Thoracic aorta (tissue), 2 donors: ENCODE results near the gene LRRTM4. TPM values are rescaled to one million over a fixed set of nuclear protein-coding genes. Genes with fewer than 3 reads are reported as not detected.

ENCODE experiments used
- ATAC-seq: fragments of 150-250 bp; one replicate; pipeline ENCODE4 v1.8.0; 2017; ENCODE audit warnings: low read depth; ENCODE audit not compliant: insufficient number of reproducible peaks, low FRiP score
- DNase-seq: peaks from one replicate; pipeline ENCODE4 v3.0.0-alpha.2; 2020; ENCODE audit warnings: low spot score
- H3K27ac ChIP-seq, 2 donors: fragments of 200-600 bp; sonication (generic); 1 replicate in 1 of 2; 2 replicates in 1 of 2; pipeline ENCODE4 v1.5.1; 2016; ENCODE audit warnings: mild to moderate bottlenecking in 2 of 2, moderate library complexity in 2 of 2
- H3K27me3 ChIP-seq: fragments of 200-600 bp; sonication (generic); replicated peaks from 2 replicates; pipeline ENCODE4 v1.6.0; 2016; ENCODE audit warnings: mild to moderate bottlenecking; ENCODE audit not compliant: insufficient read depth
- H3K36me3 ChIP-seq: fragments of 200-600 bp; sonication (generic); one replicate; pipeline ENCODE4 v1.5.1; 2016
- H3K4me1 ChIP-seq, 2 donors: fragments of 200-600 bp; sonication (generic); 1 replicate in 1 of 2; 2 replicates in 1 of 2; pipeline versions ENCODE4 v1.5.1 to v1.6.0; 2016; ENCODE audit warnings: low read depth in 2 of 2, mild to moderate bottlenecking in 1 of 2; ENCODE audit not compliant: control insufficient read depth in 1 of 2
- H3K4me3 ChIP-seq: fragments of 200-600 bp; sonication (generic); 2 replicates; pipeline ENCODE4 v1.5.1; 2016; ENCODE audit warnings: mild to moderate bottlenecking
- H3K9me3 ChIP-seq: fragments of 200-600 bp; sonication (generic); 2 replicates; pipeline ENCODE4 v1.5.1; 2016
- CTCF ChIP-seq: fragments of 200-600 bp; sonication (generic); IDR thresholded peaks from one replicate; pipeline ENCODE4 v1.5.1; 2019; ENCODE audit warnings: antibody characterized with exemption
- total RNA-seq, 2 donors: library from RNA; depleted of rRNA; stranded (reverse); fragments of >200 nt; gene quantifications; one replicate each; pipeline versions ENCODE4 v1.1.0 to v1.2.3, GENCODE V29; 2016

LRRTM4 gene
- total RNA-seq, 2 donors from 2014 or later, result not detected

- DNase-seq, result no peak
- Histone ChIP-seq H3K27ac (no peak overlapping the region), H3K4me3 (no peak overlapping the region), H3K36me3 (no peaks in the 10 kb centered on the region), H3K9me3 (no peaks in the 10 kb centered on the region), H3K27me3 (no peaks in the 10 kb centered on the region), H3K4me1 (no peaks in the 10 kb centered on the region)
- TF ChIP-seq CTCF, result no peak
- no peak for ATAC-seq
Measured at GRCh38 chr2:77013457-77013856, 508.7 kb downstream of the LRRTM4 start.

- no peak for TF ChIP-seq CTCF
- ATAC-seq (no peak), DNase-seq (no peak)
- H3K27me3 ChIP-seq, result no peaks in the 10 kb centered on the region
- H3K36me3 ChIP-seq, result no peaks in the 10 kb centered on the region
- no peaks in the 10 kb centered on the region for H3K4me1 ChIP-seq
- H3K27ac ChIP-seq, result no peak overlapping the region
- no peak overlapping the region for H3K4me3 ChIP-seq
- H3K9me3 ChIP-seq, result no peaks in the 10 kb centered on the region
Measured at GRCh38 chr2:77009307-77009706, 512.9 kb downstream of the LRRTM4 start.

DNA sequence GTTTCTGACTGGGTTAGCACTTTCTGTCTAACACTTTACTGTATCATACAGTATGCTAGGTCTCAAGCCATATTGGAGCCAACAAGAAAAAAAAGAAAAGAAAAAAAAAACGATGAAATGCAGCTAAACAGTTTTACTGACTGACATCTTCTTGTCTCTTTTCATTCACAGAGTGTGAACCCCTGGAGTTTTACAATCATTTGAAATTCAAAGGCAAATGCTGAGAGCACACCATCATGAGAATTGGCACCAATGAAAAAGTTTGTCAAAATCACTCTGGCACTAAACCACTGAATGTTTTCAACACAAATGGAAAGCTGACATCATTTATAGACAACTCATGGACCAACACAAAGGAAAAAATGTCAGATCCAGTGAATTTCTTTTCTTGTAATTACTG, 513.3 kb downstream of the LRRTM4 start:
- DNase-seq (no peak), ATAC-seq (no peak)
- no peak for TF ChIP-seq CTCF

GRCh38 chr2:77007686-77008085, 514.5 kb downstream of the LRRTM4 start:
- Histone ChIP-seq H3K27ac (no peak overlapping the region), H3K4me3 (no peak overlapping the region), H3K36me3 (no peaks in the 10 kb centered on the region), H3K4me1 (no peaks in the 10 kb centered on the region), H3K9me3 (no peaks in the 10 kb centered on the region), H3K27me3 (no peaks in the 10 kb centered on the region)
- no peak for TF ChIP-seq CTCF
- ATAC-seq, result no peak
- no peak for DNase-seq

More for the DNA sequence above, 513.3 kb downstream of the LRRTM4 start:
- no peaks in the 10 kb centered on the region for H3K4me1 ChIP-seq
- H3K9me3 ChIP-seq, result no peaks in the 10 kb centered on the region
- H3K27ac ChIP-seq, result no peak overlapping the region
- H3K36me3 ChIP-seq, result no peaks in the 10 kb centered on the region
- H3K4me3 ChIP-seq, result no peak overlapping the region
- H3K27me3 ChIP-seq, result no peaks in the 10 kb centered on the region

- no peak overlapping the region for H3K4me3 ChIP-seq
- H3K27me3 ChIP-seq, result no peaks in the 10 kb centered on the region
- no peaks in the 10 kb centered on the region for H3K9me3 ChIP-seq
- no peak for DNase-seq
- no peak for ATAC-seq
- TF ChIP-seq CTCF, result no peak
- H3K36me3 ChIP-seq, result no peaks in the 10 kb centered on the region
- no peaks in the 10 kb centered on the region for H3K4me1 ChIP-seq
- no peak overlapping the region for H3K27ac ChIP-seq
Measured at GRCh38 chr2:77005522-77005921, 516.7 kb downstream of the LRRTM4 start.
